SU-DHL-6 (cell line): Measurements from ENCODE around the gene PBX1.

Experiments used
- H2AFZ ChIP-seq: fragments of 200-600 bp; sonication (generic); 2 replicates; pipeline ENCODE4 v1.6.1; 2014; ENCODE audit warnings: low read depth, mild to moderate bottlenecking, moderate library complexity, mixed read lengths, antibody characterized with exemption, low read length; ENCODE audit not compliant: severe bottlenecking
- H3F3A ChIP-seq: fragments of 200-600 bp; shearing (Covaris generic); 2 replicates; pipeline ENCODE4 v1.6.0; 2016; ENCODE audit warnings: antibody characterized with exemption, mild to moderate bottlenecking; ENCODE audit not compliant: insufficient read depth
- H3K27ac ChIP-seq: fragments of 200-600 bp; sonication (generic); 2 replicates; pipeline ENCODE4 v1.5.1; 2016; ENCODE audit warnings: low read depth, mild to moderate bottlenecking, low read length, moderate library complexity, mixed read lengths
- H3K27me3 ChIP-seq: fragments of 200-600 bp; sonication (generic), shearing (Covaris generic); 2 replicates; pipeline ENCODE4 v1.6.0; 2014; ENCODE audit warnings: mild to moderate bottlenecking, low read length
- H3K36me3 ChIP-seq: fragments of 200-600 bp; sonication (generic); 2 replicates; pipeline ENCODE4 v1.6.1; 2014; ENCODE audit warnings: mild to moderate bottlenecking, low read length, mixed read lengths
- H3K4me2 ChIP-seq: fragments of 300-600, 200-600 bp; shearing (Covaris generic), sonication (generic); 2 replicates; pipeline ENCODE4 v1.6.0; 2014; ENCODE audit warnings: low read length, low read depth, mild to moderate bottlenecking; ENCODE audit not compliant: poor library complexity, severe bottlenecking
- H3K4me3 ChIP-seq: fragments of 200-600 bp; sonication (generic); 2 replicates; pipeline ENCODE4 v1.5.1; 2014; ENCODE audit warnings: antibody characterized with exemption, low read length, mild to moderate bottlenecking, mixed read lengths; ENCODE audit not compliant: insufficient read depth, poor library complexity, severe bottlenecking
- H3K79me2 ChIP-seq: fragments of 200-600 bp; sonication (generic); 2 replicates; pipeline ENCODE4 v1.6.1; 2014; ENCODE audit warnings: mild to moderate bottlenecking, low read length, moderate library complexity; ENCODE audit not compliant: insufficient read depth
- H3K9ac ChIP-seq: fragments of 200-600 bp; sonication (generic); 2 replicates; pipeline ENCODE4 v1.7.0; 2014; ENCODE audit warnings: mild to moderate bottlenecking, low read length
- H3K9me2 ChIP-seq: fragments of 200-600 bp; sonication (generic); replicated peaks from 2 replicates; pipeline ENCODE4 v1.6.1; 2014; ENCODE audit warnings: low read length; ENCODE audit not compliant: insufficient read depth
- H3K9me3 ChIP-seq: fragments of 200-600 bp; sonication (generic); 2 replicates; pipeline ENCODE4 v1.6.1; 2014; ENCODE audit warnings: low read length, mixed read lengths; ENCODE audit not compliant: insufficient read depth
- H4K20me1 ChIP-seq: fragments of 200-600 bp; sonication (generic); 2 replicates; pipeline ENCODE4 v1.6.1; 2014; ENCODE audit warnings: low read depth, mild to moderate bottlenecking, antibody characterized with exemption, low read length, moderate library complexity, mixed read lengths
- EZH2phosphoT487 ChIP-seq: fragments of 200-600 bp; sonication (generic), shearing (Covaris generic); conservative IDR thresholded peaks from 2 replicates; pipeline ENCODE4 v1.6.1; 2018; ENCODE audit warnings: mild to moderate bottlenecking, antibody characterized with exemption, low read length, moderate library complexity, mixed read lengths
- TF ChIP-seq, protein P1 (sequence below): fragments of 200-600 bp; sonication (generic); IDR thresholded peaks from one replicate; pipeline ENCODE4 v1.5.1; 2017; ENCODE audit warnings: antibody characterized with exemption, mild to moderate bottlenecking, low read length, moderate library complexity; ENCODE audit not compliant: insufficient read depth, poor library complexity, severe bottlenecking

Gene PBX1

DNA sequence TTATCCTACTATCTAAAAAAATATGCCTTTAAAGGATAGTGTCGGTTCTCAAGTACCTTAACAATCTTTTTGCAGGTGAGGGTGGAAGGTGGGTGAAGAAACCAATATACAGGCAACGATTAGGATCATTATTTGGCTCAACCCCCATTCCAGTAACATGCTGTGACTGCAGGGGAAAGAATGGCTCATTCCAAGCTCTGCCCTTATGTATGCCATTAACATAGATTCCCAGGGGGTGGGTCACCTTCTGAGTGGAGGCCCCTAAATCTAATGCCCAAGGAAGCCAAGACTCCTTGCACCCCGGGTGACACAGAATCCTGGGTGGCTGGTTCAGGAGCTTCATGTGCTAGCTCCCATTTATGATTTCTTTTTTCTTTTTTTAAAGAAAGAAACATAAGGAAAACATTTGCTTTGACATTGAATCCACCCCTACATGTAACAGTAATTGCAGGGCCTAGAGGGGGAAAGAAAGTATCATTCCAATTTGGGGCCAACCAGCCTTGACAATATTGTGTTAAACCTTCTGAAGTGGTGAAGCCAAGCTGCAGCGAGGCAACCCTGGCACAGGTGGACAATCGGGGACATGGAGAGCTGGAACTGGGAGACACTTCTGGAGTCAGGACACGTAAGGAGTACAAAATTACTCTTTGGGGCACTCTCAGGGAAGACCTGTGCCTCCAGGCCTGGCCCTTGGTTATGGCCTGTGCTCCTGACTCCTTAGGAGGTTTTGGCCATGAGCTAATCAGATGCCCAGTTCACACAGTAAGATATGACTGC, 200.3 kb downstream of the PBX1 start:
- Histone ChIP-seq H3K79me2 (no peaks in the 10 kb centered on the region), H3K9me2 (no peaks in the 10 kb centered on the region), H4K20me1 (no peaks in the 10 kb centered on the region), H3K27ac (no peak overlapping the region), H3K4me3 (no peak overlapping the region), H2AFZ (no peak overlapping the region), H3K36me3 (no peaks in the 10 kb centered on the region), H3K27me3 (no peaks in the 10 kb centered on the region), H3K9me3 (no peaks in the 10 kb centered on the region), H3K4me2 (no peak overlapping the region), H3K9ac (no peak overlapping the region), H3F3A (no peaks in the 10 kb centered on the region)
- no peak for TF ChIP-seq EZH2phosphoT487
- TF ChIP-seq, protein P1, sequence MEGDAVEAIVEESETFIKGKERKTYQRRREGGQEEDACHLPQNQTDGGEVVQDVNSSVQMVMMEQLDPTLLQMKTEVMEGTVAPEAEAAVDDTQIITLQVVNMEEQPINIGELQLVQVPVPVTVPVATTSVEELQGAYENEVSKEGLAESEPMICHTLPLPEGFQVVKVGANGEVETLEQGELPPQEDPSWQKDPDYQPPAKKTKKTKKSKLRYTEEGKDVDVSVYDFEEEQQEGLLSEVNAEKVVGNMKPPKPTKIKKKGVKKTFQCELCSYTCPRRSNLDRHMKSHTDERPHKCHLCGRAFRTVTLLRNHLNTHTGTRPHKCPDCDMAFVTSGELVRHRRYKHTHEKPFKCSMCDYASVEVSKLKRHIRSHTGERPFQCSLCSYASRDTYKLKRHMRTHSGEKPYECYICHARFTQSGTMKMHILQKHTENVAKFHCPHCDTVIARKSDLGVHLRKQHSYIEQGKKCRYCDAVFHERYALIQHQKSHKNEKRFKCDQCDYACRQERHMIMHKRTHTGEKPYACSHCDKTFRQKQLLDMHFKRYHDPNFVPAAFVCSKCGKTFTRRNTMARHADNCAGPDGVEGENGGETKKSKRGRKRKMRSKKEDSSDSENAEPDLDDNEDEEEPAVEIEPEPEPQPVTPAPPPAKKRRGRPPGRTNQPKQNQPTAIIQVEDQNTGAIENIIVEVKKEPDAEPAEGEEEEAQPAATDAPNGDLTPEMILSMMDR: no peak

DNA sequence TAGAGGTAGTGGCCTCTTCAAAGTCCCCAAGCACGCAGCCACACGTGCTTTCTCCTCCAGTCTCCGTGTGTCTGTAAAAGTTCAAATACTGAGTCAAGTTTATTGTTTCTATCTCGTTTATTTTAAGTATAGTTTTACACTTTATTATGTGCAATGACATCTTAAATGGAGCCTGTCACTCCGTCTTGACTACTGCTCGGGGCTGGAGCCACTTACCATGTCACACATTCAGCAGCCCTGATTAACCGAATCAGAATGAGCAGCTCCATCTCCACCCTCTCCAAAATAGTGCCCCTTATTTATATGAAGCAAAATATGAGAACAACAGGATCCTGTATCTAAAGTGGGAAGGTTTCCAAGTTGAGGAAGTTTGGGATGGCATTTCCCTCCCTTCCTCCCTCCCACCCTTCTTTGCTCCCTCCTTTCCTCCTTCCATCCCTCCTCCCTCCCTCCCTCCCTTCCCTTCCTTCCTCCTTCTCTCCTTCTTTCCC, 201.0 kb downstream of the PBX1 start:
- TF ChIP-seq EZH2phosphoT487: no peak
- TF ChIP-seq, protein P1: no peak
- Histone ChIP-seq H4K20me1 (no peaks in the 10 kb centered on the region), H3K4me2 (no peak overlapping the region), H3F3A (no peaks in the 10 kb centered on the region), H3K79me2 (no peaks in the 10 kb centered on the region), H3K9ac (no peak overlapping the region), H3K27me3 (no peaks in the 10 kb centered on the region), H3K9me2 (no peaks in the 10 kb centered on the region), H3K9me3 (no peaks in the 10 kb centered on the region), H3K27ac (no peak overlapping the region), H3K4me3 (no peak overlapping the region), H3K36me3 (no peaks in the 10 kb centered on the region), H2AFZ (no peak overlapping the region)

DNA sequence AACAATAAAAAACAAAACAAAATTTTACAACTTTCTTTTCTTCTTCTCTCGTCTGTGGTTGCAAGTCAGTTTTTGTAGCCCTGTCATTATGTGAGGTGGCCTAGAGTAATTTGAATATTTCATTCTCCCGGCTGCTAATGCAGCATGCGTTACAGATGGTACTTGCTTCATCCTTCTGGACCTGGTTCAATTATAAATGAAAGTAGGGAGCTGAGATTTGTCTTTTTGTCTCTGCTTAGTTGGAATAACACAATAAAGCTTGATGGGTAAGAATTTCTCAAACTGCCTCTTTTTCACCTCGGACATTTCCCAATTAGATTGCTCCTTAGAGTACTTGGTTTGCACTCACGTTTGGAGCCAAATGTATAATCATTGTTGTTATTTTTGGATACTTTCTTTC, 201.6 kb downstream of the PBX1 start:
- H3F3A ChIP-seq: no peaks in the 10 kb centered on the region
- no peaks in the 10 kb centered on the region for H3K9me2 ChIP-seq
- H3K27ac ChIP-seq: no peak overlapping the region
- no peaks in the 10 kb centered on the region for H3K36me3 ChIP-seq
- TF ChIP-seq, protein P1: no peak
- no peak for TF ChIP-seq EZH2phosphoT487
- no peaks in the 10 kb centered on the region for H3K27me3 ChIP-seq
- no peak overlapping the region for H3K4me3 ChIP-seq
- no peak overlapping the region for H3K4me2 ChIP-seq
- no peaks in the 10 kb centered on the region for H3K79me2 ChIP-seq
- no peaks in the 10 kb centered on the region for H4K20me1 ChIP-seq
- no peak overlapping the region for H2AFZ ChIP-seq
- no peaks in the 10 kb centered on the region for H3K9me3 ChIP-seq
- no peak overlapping the region for H3K9ac ChIP-seq
